ENCODE data around the gene RAB3IL1.
A peak's percentile ranks its signal among the peaks of the same experiment; 100 is the strongest.

The RAB3IL1 gene

GRCh38 chr11:61881397-61881796 lies 36.0 kb downstream of the RAB3IL1 start:
- TF ChIP-seq SPI1 (IDR thresholded peaks at IDR 0.05; ENCODE audit: borderline replicate concordance, low read depth) (peak; percentile 22; the same call in 1 of the 2 replicates), CTCF (IDR thresholded peaks at IDR 0.05; ENCODE audit: insufficient read depth, low read length) (no peak)
- Histone ChIP-seq H3K4me3 (replicated peaks; ENCODE audit: insufficient read depth, low read length) (no peak overlapping the region), H3K27me3 (ENCODE audit: insufficient read depth, poor library complexity, severe bottlenecking) (no peaks in the 10 kb centered on the region), H3K27ac (replicated peaks) (no peak overlapping the region)
- DNase-seq (ENCODE audit: low read depth in 1 of 2, low spot score in 1 of 2): no peak

- H3K4me3 ChIP-seq (replicated peaks; ENCODE audit: insufficient read depth, low read length): no peak overlapping the region
- TF ChIP-seq REST (IDR thresholded peaks at IDR 0.05; ENCODE audit: insufficient replicate concordance, low read depth): no peak
- TF ChIP-seq CTCF (IDR thresholded peaks at IDR 0.05; ENCODE audit: insufficient read depth, low read length): no peak
- TF ChIP-seq SPI1 (IDR thresholded peaks at IDR 0.05; ENCODE audit: borderline replicate concordance, low read depth): no peak
- TF ChIP-seq GABPA (IDR thresholded peaks at IDR 0.05; ENCODE audit: low read depth): no peak
- TF ChIP-seq POLR2AphosphoS5 (IDR thresholded peaks at IDR 0.05; ENCODE audit: low read depth): no peak
- no peak for DNase-seq (ENCODE audit: low read depth in 1 of 2, low spot score in 1 of 2)
- no peaks in the 10 kb centered on the region for H3K27me3 ChIP-seq (ENCODE audit: insufficient read depth, poor library complexity, severe bottlenecking)
- no peak overlapping the region for H3K27ac ChIP-seq (replicated peaks)
Observed at GRCh38 chr11:61880454-61880853, 36.9 kb downstream of the RAB3IL1 start.

GRCh38 chr11:61880031-61880430 lies 37.3 kb downstream of the RAB3IL1 start:
- no peak overlapping the region for H3K4me3 ChIP-seq (replicated peaks; ENCODE audit: insufficient read depth, low read length)
- no peak for TF ChIP-seq CTCF (IDR thresholded peaks at IDR 0.05; ENCODE audit: insufficient read depth, low read length)
- TF ChIP-seq POLR2AphosphoS5 (IDR thresholded peaks at IDR 0.05; ENCODE audit: low read depth): no peak
- no peak overlapping the region for H3K27ac ChIP-seq (replicated peaks)
- no peaks in the 10 kb centered on the region for H3K27me3 ChIP-seq (ENCODE audit: insufficient read depth, poor library complexity, severe bottlenecking)
- DNase-seq (ENCODE audit: low read depth in 1 of 2, low spot score in 1 of 2): no peak

- TF ChIP-seq CTCF (IDR thresholded peaks at IDR 0.05; ENCODE audit: insufficient read depth, low read length) (no peak), REST (IDR thresholded peaks at IDR 0.05; ENCODE audit: insufficient replicate concordance, low read depth) (no peak), SPI1 (IDR thresholded peaks at IDR 0.05; ENCODE audit: borderline replicate concordance, low read depth) (no peak)
- no peak overlapping the region for H3K27ac ChIP-seq (replicated peaks)
- no peaks in the 10 kb centered on the region for H3K27me3 ChIP-seq (ENCODE audit: insufficient read depth, poor library complexity, severe bottlenecking)
- no peak overlapping the region for H3K4me3 ChIP-seq (replicated peaks; ENCODE audit: insufficient read depth, low read length)
- DNase-seq (ENCODE audit: low read depth in 1 of 2, low spot score in 1 of 2): no peak
Observed at GRCh38 chr11:61879152-61879551, 38.2 kb downstream of the RAB3IL1 start.

All from HL-60 (cell line).